ENCODE data around the gene NDFIP2.
"Not testable (repeated sequence)": the region's sequence is repeated elsewhere in the genome, so short reads cannot be mapped to it uniquely, and the experiment has no call there.

The NDFIP2 gene

DNA sequence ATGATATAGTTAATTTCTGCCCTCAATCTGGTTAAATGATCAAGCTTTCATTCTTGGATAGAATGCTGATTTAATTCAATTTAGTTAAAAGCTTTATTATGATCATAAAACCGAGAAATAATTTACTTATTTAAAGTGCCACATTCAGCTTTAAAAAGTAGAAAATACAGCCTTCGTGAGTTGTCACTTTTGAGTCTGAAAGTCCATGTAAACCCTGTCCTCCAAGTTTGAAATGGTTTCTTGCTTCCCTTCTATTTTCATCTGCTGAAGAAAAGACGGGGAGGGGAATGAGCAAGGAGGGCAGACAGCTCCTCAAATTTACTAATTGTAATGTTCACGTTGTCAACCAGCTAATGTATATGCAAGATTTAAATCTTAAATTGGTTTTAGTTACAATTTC lies 59.5 kb downstream of the NDFIP2 start:
- no peak for DNase-seq

- peak; percentile 1 for DNase-seq
Measured at GRCh38 chr13:79541426-79542049, 60.6 kb downstream of the NDFIP2 start.

- DNase-seq, result no peak
Measured at GRCh38 chr13:79543883-79544282, 62.9 kb downstream of the NDFIP2 start.

DNA sequence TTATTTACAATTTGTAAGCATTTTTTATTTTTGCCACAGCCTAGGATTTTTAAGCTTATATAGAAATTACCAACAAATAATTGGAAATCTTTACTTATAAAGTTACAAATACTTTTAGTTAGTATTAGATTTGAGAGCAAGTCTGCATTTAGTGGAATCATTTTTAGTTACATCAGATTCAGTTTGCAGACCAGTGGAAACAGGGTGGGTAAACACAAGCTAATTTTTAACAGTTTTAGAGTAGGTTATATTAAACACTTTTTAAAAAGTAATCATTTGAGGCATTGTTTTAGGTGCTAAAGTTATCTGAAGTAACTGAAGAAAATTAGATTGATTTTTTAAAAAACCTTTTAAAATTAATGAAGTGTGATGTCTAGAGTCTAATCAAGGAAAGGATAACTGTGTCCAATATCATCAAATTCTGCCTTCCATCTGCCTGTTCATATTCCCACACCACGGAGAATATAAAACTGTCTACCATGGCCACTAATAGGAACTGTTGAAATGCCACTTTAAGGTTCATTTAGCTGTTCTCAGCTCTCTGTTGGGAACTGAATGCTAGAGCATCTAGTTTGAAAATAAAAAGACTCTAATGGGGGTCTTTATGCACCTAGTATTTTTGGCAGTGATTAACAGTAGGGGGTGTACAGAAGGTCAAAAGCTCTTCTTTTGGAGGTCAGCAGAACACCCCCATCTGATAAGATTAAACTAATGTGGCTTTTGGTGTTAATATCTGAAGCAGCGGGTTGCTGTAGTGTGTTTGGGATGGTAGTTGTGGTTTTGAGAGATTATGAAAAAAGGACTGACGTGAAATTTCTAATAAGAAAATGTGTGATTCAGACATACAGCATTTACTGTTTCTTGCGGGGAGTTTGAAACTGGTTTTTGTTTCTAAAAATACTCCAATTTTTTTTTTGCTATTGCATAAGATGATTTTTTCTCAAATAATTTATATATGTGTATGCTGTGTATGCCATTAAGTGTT lies 66.5 kb downstream of the NDFIP2 start:
- DNase-seq, result no peak

DNA sequence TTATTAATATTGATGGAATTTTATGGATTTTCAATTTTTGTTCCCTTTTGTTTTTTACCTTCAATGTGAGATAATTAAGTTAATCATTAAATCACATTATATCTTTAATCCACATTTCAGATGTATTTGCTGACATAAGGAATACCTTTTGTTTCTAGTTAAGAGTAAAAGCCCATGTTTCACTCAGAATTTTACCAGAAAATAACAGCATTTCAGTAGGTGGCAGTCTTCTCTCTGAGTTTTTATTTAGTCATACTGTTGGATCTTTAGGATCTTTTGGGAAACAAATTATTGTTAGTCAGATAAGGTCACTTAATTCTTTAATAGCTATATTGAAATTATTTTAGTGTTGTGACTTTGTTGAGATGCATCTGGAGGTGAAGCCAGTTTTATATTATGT lies 67.9 kb downstream of the NDFIP2 start:
- no peak for DNase-seq

DNA sequence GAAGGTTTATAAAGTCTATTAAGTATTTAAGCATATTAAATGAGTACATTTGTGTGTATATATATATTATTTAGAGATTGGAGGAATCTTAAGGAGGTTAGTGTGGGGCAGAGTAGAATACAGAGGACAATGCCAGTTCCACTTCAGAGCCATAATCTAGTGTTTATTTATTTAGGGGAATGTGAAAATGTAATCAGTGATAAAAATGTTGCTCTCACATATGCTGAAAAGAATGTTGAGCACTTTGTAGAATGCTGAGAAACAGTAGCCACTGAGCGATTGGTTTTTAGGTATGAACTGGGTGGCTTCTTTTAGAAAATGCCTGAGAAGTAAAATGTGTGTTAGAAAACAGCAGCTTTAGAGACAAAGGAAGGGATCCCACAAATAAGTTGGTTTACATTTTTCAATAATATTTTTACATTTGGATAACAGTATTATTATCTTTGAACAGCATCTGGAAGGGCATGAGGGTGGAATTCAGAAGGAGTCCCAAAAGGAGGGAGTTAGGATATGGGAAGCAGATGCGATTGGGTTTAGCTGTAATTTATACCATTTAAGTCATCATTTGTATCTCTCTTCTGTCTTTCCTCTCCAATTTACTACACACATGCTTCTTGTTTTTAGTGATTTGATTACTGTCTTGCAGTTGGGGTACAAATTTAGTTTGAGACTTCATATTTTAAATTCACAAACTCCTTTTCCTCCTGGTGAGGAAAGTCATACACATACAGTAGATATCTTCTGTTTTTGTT lies 68.6 kb downstream of the NDFIP2 start:
- DNase-seq, result no peak

- DNase-seq, result no peak
Measured at GRCh38 chr13:79557666-79558065, 76.7 kb downstream of the NDFIP2 start.

DNA sequence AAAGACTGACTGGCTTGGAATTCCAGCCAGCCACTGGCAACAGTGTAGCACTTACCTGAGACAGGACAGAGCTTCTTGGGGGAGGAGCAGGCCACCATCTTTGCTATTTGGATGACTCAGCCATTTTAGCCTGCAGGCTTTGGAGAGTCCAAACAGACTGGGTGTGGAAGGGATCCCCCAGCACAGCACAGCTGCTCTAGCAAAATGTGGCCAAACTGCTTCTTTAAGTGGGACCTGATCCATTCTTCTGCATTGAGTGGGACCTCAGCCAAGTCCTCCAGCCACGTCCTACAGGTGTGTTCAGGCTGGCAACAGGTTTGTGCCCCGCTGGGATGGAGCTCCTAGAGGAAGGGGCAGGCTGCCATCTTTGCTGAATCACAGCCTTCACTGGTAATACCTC lies 80.0 kb downstream of the NDFIP2 start:
- no peak for DNase-seq

GRCh38 chr13:79562557-79562956 lies 81.6 kb downstream of the NDFIP2 start:
- no peak for DNase-seq

DNA sequence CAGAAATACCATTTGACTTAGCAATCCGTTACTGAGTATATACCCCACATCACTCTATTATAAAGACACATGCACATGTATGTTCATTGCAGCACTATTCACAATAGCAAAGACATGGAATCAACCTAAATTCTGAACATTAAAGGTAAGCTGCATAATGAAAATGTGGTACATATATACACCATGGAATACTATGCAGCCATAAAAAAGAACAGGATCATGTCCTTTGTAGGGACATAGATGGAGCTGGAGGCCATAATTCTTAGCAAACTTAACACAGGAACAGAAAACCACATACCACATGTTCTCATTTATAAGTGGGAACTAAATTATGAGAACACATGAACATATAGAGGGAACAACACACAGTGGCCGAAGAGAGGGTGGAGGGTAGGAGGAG lies 85.2 kb downstream of the NDFIP2 start:
- DNase-seq, result no peak

DNA sequence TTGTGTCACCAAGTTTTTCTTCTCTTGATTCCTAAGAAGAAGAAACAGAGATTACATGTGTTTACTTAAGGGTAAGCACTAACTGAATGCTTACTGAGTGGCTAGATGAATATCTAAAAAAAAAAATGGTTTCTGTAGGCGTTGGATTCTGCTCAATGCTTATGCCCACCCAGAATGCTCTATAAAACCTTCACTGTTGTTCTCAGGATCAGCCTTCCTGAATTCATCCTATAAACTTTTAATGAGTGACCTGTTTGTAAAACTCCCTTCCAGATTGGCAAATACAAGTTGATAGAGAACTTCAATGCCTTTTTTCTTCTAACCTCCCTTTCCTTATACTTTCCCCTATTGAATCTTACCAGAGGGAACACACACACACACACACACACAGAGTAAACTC lies 90.2 kb downstream of the NDFIP2 start:
- no peak for DNase-seq

DNA sequence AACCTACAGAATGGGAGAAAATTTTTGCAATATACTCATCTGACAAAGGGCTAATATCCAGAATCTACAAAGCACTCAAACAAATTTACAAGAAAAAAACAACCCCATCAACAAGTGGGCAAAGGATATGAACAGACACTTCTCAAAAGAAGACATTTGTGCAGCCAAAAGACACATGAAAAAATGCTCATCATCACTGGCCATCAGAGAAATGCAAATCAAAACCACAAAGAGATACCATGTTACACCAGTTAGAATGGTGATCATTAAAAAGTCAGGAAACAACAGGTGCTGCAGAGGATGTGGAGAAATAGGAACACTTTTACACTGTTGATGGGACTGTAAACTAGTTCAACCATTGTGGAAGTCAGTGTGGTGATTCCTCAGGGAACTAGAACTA lies 92.9 kb downstream of the NDFIP2 start:
- DNase-seq, result not testable (repeated sequence)

DNA sequence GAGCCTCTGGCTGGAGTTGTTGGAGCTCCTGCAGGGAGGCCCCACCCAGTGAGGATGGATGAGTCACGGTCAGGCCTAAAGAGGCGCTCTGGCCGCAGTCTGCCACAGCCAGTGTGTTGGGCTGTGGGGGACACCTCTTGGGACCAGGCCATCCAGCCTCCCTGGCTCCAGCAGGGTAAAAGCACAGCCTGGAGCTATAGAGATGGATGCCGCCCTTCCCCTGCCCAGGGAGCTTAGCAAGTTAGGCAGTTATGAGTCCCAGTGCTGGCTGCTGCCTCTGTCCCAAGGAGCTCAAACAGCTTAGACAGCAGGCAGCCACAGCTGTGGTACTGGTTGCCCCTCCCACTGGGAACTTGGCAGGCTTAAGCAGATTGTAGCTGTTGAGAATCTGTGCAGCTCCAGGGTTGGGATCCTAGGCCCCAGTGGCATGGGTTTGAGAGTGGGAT lies 100.9 kb downstream of the NDFIP2 start:
- DNase-seq, result no peak

DNA sequence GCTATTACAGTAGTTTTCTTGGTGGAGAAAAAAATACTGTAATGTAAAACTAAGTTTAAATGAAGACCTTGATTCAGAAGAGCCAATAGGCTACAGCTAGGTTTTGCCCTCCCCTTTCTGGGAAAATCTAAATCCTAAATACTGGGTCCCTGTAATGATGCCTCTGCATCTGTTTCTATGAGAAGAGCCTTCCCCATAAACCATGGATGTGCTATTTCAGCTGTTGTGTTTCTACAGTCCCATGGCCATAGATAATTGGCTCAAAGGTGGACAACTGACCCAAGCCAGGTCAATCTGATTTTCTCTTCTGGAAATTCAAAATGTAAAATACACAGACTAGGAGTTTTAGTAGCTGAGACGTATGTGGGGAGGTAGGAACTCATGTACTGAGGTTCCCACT lies 101.9 kb downstream of the NDFIP2 start:
- no peak for DNase-seq

DNA sequence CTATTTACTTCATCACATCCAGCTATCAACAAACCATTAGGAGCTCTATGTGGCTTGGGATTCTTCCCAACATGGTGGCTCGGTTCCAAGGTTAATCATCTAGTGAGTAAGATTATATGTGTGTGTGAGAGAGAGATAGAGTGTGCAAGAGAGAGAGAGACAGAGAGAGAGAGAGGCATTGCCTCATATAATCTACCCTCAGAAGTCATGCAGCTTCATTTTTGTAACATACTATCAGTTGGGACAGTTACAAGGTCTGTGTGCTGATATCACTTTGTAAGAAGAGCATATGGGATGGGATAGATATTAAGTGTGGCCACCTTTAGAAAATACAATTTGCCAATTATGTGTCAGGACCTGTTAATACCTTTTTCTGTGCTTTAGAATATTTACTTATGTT lies 104.1 kb downstream of the NDFIP2 start:
- no peak for DNase-seq

DNA sequence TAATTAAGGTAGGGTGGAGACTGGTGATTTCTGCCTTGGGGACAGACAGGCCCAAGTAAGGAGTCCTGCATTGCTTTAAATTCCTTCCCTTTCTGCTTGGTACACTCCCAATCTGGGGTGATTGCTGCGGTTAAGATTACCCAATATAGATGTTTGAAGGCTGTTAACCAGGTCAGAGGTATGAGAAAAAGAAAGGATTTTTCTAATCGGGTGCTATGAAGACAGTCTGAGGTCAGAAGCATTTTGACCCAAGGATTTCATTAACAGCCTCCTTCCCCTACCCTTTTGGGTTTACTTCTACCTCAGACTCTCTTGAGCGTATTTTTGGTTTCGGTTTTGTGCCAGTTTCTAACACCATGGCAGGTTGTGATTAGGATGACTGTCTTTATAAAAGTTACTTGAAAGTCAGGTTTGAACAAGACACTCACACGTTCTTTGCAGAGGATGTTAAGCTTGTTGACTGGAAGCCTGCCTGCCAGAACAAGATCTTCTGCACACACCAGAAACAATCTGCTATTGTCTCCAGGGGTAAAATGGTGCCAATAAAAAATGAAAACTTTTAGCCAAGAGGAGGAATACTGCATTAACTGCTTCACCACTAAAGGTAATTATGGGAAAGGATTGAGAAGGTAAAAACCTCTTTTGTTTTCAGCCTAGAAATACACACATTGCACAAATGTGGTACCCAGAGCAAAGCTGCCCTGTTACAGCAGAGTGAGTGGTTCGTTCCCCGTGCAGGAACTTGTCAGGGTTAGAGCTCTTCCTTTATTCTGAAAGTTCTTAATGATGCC lies 108.8 kb downstream of the NDFIP2 start:
- no peak for DNase-seq

GRCh38 chr13:79590394-79590676 lies 109.4 kb downstream of the NDFIP2 start:
- DNase-seq, result no peak

DNA sequence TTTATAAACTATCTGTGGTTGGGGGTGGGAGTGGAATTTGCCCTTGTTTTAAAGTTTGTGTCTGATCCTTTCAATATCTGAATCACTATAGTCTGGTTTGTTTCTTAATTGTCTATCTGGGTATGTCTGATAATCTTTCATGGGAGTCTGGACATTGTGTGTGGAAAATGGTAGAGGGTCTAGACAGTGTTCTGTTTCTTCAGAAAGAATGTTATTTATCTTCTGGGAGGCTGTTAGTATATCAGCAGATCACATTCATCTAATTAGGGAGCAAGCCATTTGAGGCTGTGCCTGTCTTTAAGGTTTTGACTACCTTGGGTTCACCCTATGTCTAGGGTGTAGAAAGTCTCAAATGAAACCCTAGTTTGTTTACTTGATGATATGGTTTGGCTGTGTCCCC lies 110.5 kb downstream of the NDFIP2 start:
- no peak for DNase-seq

DNA sequence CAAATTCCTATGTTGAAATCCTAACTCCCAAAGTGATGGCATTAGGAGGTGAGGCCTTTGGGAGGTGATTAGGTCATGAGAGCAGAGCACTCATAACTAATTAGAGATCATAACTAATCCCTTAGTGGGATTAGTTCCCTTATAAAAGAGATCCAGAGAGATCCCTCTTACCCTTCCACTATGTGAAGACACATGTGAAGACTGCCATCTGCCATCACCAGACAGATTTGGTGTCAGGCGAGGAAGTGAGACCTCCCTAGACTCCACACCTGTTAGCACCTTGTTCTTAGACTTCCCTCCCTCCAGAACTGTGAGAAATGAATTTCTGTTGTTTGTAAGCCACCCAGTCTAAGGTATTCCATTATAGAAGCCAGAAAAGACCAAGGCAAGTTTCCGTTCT lies 112.2 kb downstream of the NDFIP2 start:
- no peak for DNase-seq

DNA sequence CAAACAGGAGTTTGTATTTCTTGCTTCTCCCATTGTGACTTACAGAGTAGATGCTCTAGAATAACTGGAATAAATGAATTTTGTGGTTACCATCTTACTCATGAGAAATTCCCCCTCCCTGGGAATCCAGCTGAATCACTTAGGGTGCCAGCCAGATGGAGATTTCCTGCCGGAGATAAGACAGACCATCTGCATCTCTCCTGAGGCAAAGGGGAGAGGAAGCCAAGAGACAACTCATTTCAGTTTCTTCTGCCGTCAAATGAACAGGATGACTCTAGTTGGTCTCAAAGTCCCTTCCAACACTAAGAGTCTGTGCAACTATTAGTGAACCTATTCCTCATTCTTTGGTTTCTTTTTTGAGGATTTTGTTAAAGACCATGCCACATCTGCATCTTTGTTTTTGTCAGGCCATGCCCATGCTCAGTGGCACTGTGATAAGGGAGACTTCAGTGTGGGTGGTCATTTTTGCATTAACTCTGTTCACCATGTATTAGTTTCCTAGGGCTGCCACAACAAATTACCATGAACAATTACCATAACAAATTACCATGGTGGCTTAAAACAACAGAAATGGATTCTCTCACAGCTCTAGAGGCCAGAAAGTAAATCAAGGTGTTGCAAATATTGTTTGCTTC lies 112.8 kb downstream of the NDFIP2 start:
- no peak for DNase-seq

- DNase-seq, result not testable (repeated sequence)
Measured at GRCh38 chr13:79600146-79600545, 119.2 kb downstream of the NDFIP2 start.

- no peak for DNase-seq
Measured at GRCh38 chr13:79602936-79603335, 122.0 kb downstream of the NDFIP2 start.

Measured in NCI-H510A treated with DMSO at 0.1 percent for 48 hours (cell line).